Sigmoid colon (tissue), 7 donors: ENCODE results near the gene RASA4B. TPM values are rescaled to one million over a fixed set of nuclear protein-coding genes. Genes with fewer than 3 reads are reported as not detected.
"Not testable (repeated sequence)": the region's sequence is repeated elsewhere in the genome, so short reads cannot be mapped to it uniquely, and the experiment has no call there.

Experiments
- DNase-seq: peaks from one replicate; pipeline ENCODE4 v3.0.0-alpha.2; 2019
- H3K27ac ChIP-seq, 4 donors: fragments of 200-600 bp; sonication (generic); one replicate each; pipeline ENCODE4 v1.5.1; 2016 to 2019; ENCODE audit warnings: mild to moderate bottlenecking in 1 of 4
- H3K27me3 ChIP-seq, 3 donors: fragments of 200-600 bp; sonication (generic); one replicate each; pipeline ENCODE4 v1.5.1; 2019; ENCODE audit warnings: mild to moderate bottlenecking in 1 of 3
- H3K36me3 ChIP-seq, 4 donors: fragments of 200-600 bp; sonication (generic); one replicate each; pipeline ENCODE4 v1.5.1; 2016 to 2019
- H3K4me1 ChIP-seq, 4 donors: fragments of 200-600 bp; sonication (generic); one replicate each; pipeline ENCODE4 v1.5.1; 2017 to 2019
- H3K4me3 ChIP-seq, 4 donors: fragments of 200-600 bp; sonication (generic); one replicate each; pipeline ENCODE4 v1.5.1; 2017 to 2019; ENCODE audit warnings: mild to moderate bottlenecking in 2 of 4, moderate library complexity in 1 of 4
- H3K9me3 ChIP-seq, 4 donors: fragments of 200-600 bp in 3 of 4; sonication (generic) in 3 of 4; one replicate each; pipeline versions ENCODE4 v1.5.1 to v1.6.1; 2013 to 2019
- WGBS, 2 donors: extraction: QIAGEN DNeasy Blood & Tissue Kit; methylation state at CpG; one replicate each; pipeline ENCODE4 v1.1.7; 2013; 5-methylcytosine and 5-hydroxymethylcytosine counted together
- intact Hi-C: fragments of 100-400 bp; cut with DNase I; formaldehyde crosslinking; loops from one replicate; pipeline ENCODE4 v1.15.1; 2023
- polyA plus RNA-seq, 3 donors: library from polyadenylated mRNA; stranded (reverse); fragments of 200-250 nt; gene quantifications; one replicate each; pipeline ENCODE4 v1.2.3, GENCODE V29; 2013
- total RNA-seq, 4 donors: library from RNA; depleted of rRNA; stranded (reverse); fragments of >200 nt; gene quantifications; one replicate each; pipeline ENCODE4 v1.1.0, GENCODE V29; 2016
- donor health status: healthy with polysubstance abuse.
- donor health status: Bipolar disorder and iron deficiency.
- donor health status: healthy.

RASA4B gene
- total RNA-seq = 10 to 100 TPM in 2 of 4 donors, 1 to 10 TPM in 2; 2.5 to 39.1 (median 12.9) TPM
- 10 to 100 TPM; 11.4 to 24.4 (median 16.6) TPM for polyA plus RNA-seq

DNA sequence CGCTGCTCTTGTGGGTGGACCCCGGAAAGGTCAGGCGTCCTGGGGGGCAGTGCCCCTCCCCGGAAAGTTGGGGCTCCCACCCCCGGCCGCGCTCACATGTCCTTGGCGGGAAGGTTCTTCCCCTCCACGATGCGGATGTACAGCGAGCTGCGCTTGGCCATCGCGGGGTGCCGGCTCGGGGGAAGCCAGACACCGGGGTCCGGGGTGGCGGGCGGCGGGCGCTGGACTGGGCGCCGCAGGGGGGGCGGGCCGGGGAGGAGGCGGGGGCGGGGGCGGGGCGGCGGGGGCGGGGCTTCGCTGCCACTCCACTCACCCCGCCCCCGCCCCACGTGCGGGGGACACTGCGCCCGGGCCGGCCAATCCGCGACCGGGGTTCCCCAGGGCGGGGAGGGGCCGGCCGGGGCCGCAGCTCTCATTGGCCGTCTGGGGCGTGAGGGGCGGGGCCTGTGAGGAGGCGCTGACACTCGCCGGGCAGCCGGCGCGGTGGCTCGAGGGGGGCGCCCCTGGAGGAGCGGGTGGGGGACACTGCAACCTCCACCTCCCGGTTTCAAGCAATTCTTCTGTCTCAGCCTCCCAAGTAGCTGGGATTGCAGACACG, at the start of gene RASA4B:
RASA4B (minus strand) TSS at position 228 of the 598 bp plus-strand sequence; CDS start at position 161, 67 bp downstream.
- WGBS, 2 donors = 1 to 2% methylated on average over 19 to 28 of the region's 61 CpGs
- H3K27ac ChIP-seq, H3K36me3 ChIP-seq, H3K9me3 ChIP-seq, intact Hi-C loops, H3K4me1 ChIP-seq, H3K27me3 ChIP-seq: not testable (repeated sequence)
- peak within 1 kb of the TSS; percentile 16 to 39 (median 23) for H3K4me3 ChIP-seq
- DNase-seq = peak; percentile 40

GRCh38 chr7:102550808-102551422, 33.3 kb upstream of the RASA4B start, which contains the start of gene SPDYE2:
Gene SPDYE2, plus strand, starts transcription at chr7:102551226. Its CDS starts 2,030 bp downstream, at chr7:102553256.
- intact Hi-C loops, H3K27me3 ChIP-seq, H3K9me3 ChIP-seq, H3K4me1 ChIP-seq, H3K4me3 ChIP-seq, H3K27ac ChIP-seq, H3K36me3 ChIP-seq, DNase-seq: not testable (repeated sequence)
- no CpG with 5 or more reads among the region's 6 CpGs for WGBS, 2 donors

- whole genome bisulfite sequencing, 2 donors = 77 to 88% methylated on average over 1 to 2 of the region's 6 CpGs
These were observed 28.8 kb upstream of the RASA4B start for GRCh38 chr7:102546353-102546752.

GRCh38 chr7:102545288-102545687, 27.7 kb upstream of the RASA4B start:
- H3K27me3 ChIP-seq, DNase-seq, H3K27ac ChIP-seq, H3K9me3 ChIP-seq, H3K4me1 ChIP-seq, H3K36me3 ChIP-seq, intact Hi-C loops, H3K4me3 ChIP-seq: not testable (repeated sequence)
- 94 to 96% methylated on average over 8 of the region's 12 CpGs for WGBS, 2 donors

More at GRCh38 chr7:102546353-102546752, 28.8 kb upstream of the RASA4B start:
- H3K36me3 ChIP-seq, H3K4me3 ChIP-seq, intact Hi-C loops, H3K9me3 ChIP-seq, H3K4me1 ChIP-seq, H3K27me3 ChIP-seq, H3K27ac ChIP-seq: not testable (repeated sequence)
- peak; percentile 27 for DNase-seq

DNA sequence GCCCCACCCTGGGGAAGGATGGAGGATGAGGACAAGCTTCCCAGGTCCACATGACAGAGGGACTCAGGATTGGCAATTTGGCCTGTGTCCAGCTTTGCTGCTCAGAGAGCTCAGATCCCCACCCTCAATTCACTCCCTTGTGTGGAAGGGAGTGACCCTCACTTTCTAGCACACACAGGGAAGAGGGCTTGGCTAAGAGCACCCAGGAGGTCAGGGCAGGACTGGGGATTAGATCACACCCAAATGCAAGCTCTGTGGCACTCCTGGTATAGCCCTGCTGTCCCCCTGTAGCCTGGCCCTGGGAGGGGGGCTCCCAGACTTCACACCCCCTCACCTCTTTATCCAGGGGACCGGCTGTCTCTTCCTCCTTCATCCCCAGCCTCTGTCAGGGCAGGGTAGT, 26.8 kb upstream of the RASA4B start:
- intact Hi-C loops, H3K36me3 ChIP-seq, H3K4me1 ChIP-seq, H3K9me3 ChIP-seq, H3K27me3 ChIP-seq, H3K27ac ChIP-seq, H3K4me3 ChIP-seq, DNase-seq: not testable (repeated sequence)
- WGBS, 2 donors = no CpG with 5 or more reads among the region's 1 CpG

DNA sequence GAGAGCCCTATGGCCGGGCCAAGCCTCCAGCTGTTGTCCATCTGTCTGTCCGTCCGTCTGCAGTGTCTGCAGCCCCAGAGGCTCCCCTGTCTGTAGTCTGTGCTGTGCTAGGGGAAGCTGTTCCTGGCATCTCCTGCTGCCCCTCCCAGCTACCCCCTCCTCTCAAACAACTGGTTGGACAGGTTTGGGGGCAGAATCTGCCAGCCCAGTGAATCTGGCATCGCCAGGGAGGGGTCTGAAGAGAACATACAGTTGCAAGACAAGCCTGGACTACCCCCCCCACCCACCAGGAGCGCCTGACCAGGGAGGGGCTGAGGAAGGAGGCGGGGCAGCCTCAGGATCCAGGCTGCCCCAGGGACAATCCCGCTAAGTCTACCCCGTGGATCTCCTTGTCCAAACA, 26.0 kb upstream of the RASA4B start, which contains the start of gene UPK3BL2:
UPK3BL2 (minus strand) TSS at position 101 of the 400 bp plus-strand sequence; CDS start at position 41, 60 bp downstream.
- H3K4me3 ChIP-seq, H3K9me3 ChIP-seq, H3K27me3 ChIP-seq, DNase-seq, H3K4me1 ChIP-seq, H3K36me3 ChIP-seq, H3K27ac ChIP-seq, intact Hi-C loops: not testable (repeated sequence)
- WGBS, 2 donors = no CpG with 5 or more reads among the region's 8 CpGs

GRCh38 chr7:102542771-102543170, 25.2 kb upstream of the RASA4B start:
- H3K27me3 ChIP-seq, intact Hi-C loops, H3K36me3 ChIP-seq, H3K4me3 ChIP-seq, H3K27ac ChIP-seq, H3K4me1 ChIP-seq, H3K9me3 ChIP-seq: not testable (repeated sequence)
- peak; percentile 40 for DNase-seq
- WGBS, 2 donors = 90 to 95% methylated on average over 7 of the region's 11 CpGs

GRCh38 chr7:102542083-102542482, 24.5 kb upstream of the RASA4B start:
- H3K27ac ChIP-seq, intact Hi-C loops, H3K4me1 ChIP-seq, H3K27me3 ChIP-seq, H3K9me3 ChIP-seq, H3K36me3 ChIP-seq, H3K4me3 ChIP-seq: not testable (repeated sequence)
- DNase-seq = peak; percentile 42
- 100% methylated on average over 4 of the region's 8 CpGs for WGBS, 2 donors

- H3K4me1 ChIP-seq, DNase-seq, intact Hi-C loops, H3K27me3 ChIP-seq, H3K27ac ChIP-seq, H3K4me3 ChIP-seq, H3K36me3 ChIP-seq, H3K9me3 ChIP-seq: not testable (repeated sequence)
- 95 to 97% methylated on average over 4 of the region's 6 CpGs for WGBS, 2 donors
These were observed 23.0 kb upstream of the RASA4B start for GRCh38 chr7:102540604-102541003.

- intact Hi-C loops, H3K27me3 ChIP-seq, H3K27ac ChIP-seq, H3K36me3 ChIP-seq, H3K4me1 ChIP-seq, H3K9me3 ChIP-seq, DNase-seq, H3K4me3 ChIP-seq: not testable (repeated sequence)
- WGBS, 2 donors = 54 to 71% methylated on average over 4 of the region's 8 CpGs
These were observed 17.6 kb upstream of the RASA4B start for GRCh38 chr7:102535062-102535615.

DNA sequence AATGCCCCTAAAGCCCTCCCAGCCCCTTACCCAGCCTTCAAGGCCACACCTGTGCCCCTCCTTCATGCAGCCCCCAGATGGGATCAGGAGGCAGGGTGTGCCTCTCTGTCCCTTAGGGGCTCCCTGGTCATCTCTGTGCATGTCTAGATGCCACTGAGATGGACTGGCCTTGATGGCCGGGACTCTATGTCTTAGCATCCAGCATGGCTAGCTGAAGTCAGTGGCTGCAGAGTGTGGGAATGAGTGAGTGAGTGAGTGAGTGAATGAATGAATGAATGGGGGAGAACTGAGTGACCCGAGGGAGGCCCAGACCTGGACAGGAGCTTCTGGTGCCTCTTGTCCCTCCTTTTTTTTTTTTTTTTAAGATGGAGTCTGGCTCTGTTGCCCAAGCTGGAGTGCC, 14.6 kb upstream of the RASA4B start:
- H3K27ac ChIP-seq, DNase-seq, H3K9me3 ChIP-seq, H3K27me3 ChIP-seq, intact Hi-C loops, H3K4me3 ChIP-seq, H3K36me3 ChIP-seq, H3K4me1 ChIP-seq: not testable (repeated sequence)
- 94 to 98% methylated on average over 2 of the region's 2 CpGs for WGBS, 2 donors

DNA sequence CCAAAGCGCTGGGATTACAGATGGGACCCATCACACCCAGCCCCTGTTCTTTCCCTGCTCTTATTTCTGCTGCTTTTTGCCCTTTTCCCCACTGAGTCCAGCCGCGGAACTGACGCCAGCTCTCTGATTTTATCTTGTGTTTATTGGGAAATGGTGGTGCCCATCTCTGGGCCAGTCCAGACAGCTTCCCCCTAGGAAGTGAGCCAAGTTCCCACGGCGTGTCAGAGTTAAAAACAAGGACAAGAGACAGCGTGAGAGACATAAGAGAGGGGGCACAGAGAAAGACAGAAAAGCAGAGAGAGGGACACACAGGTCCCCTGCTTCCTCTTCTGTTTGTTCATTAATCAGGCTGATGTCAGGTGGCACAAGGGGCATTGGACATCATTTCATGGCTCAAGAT, 14.0 kb upstream of the RASA4B start:
- H3K27ac ChIP-seq, H3K27me3 ChIP-seq, intact Hi-C loops, H3K4me1 ChIP-seq, H3K9me3 ChIP-seq, H3K4me3 ChIP-seq, DNase-seq, H3K36me3 ChIP-seq: not testable (repeated sequence)
- no CpG with 5 or more reads among the region's 7 CpGs for WGBS, 2 donors
